ENCODE results near the gene ST6GAL1. TPM values are rescaled to one million over a fixed set of nuclear protein-coding genes. Genes with fewer than 3 reads are reported as not detected.

Gene ST6GAL1
- total and polyA plus RNA-seq, 2 of the 13 experiments (the other 11 are each of a cell fraction or from before 2014, with no cell fraction given) = 79.9 to 164 TPM

- TF ChIP-seq STAG1 (CRISPR knock-in tag; IDR thresholded peaks at IDR 0.05) (no peak; the same call in 1 of the 2 replicates), HOXA5 (CRISPR knock-in tag; IDR thresholded peaks at IDR 0.05) (no peak), NRL (CRISPR knock-in tag; IDR thresholded peaks at IDR 0.05; ENCODE audit: borderline replicate concordance) (no peak), DDIT3 (CRISPR knock-in tag; IDR thresholded peaks at IDR 0.05) (peak; percentile 44; the same call in 1 of the 2 replicates), MXD3 (CRISPR knock-in tag; IDR thresholded peaks at IDR 0.05) (no peak), ZNF543 (CRISPR knock-in tag; IDR thresholded peaks at IDR 0.05) (no peak), SKI (IDR thresholded peaks at IDR 0.05; ENCODE audit: partially characterized antibody) (no peak), ZBTB37 (CRISPR knock-in tag; IDR thresholded peaks at IDR 0.05) (no peak), ZNF10 (CRISPR knock-in tag; IDR thresholded peaks at IDR 0.05; ENCODE audit: borderline replicate concordance, low read depth) (no peak), ZBTB2 (CRISPR knock-in tag; IDR thresholded peaks at IDR 0.05; ENCODE audit: low read depth) (no peak), ISL2 (CRISPR knock-in tag; IDR thresholded peaks at IDR 0.05) (no peak), MLLT10 (CRISPR knock-in tag; IDR thresholded peaks at IDR 0.05) (no peak), USF2 (IDR thresholded peaks at IDR 0.05; ENCODE audit: low read depth, low read length) (no peak), USF2 (CRISPR knock-in tag; IDR thresholded peaks at IDR 0.05; ENCODE audit: borderline replicate concordance) (no peak; the same call in 1 of the 2 replicates), ISX (CRISPR knock-in tag; conservative IDR thresholded peaks at IDR 0.05) (no peak), HHEX (CRISPR knock-in tag; IDR thresholded peaks at IDR 0.05) (peak; percentile 34; the same call in 1 of the 2 replicates), AHDC1 (CRISPR knock-in tag; IDR thresholded peaks at IDR 0.05; ENCODE audit: borderline replicate concordance) (peak; percentile 91)
Measured at GRCh38 chr3:186974824-186975313, 44.5 kb downstream of the ST6GAL1 start (continued).

Data from HepG2 (cell line).